HG03095 (cell line): ENCODE results near the gene RPS18.
"Not testable (repeated sequence)": the region's sequence is repeated elsewhere in the genome, so short reads cannot be mapped to it uniquely, and the experiment has no call there.

Experiments used
- ATAC-seq: cut with Tn5 transposase; IDR thresholded peaks from one replicate; pipeline ENCODE4 v1.9.1; 2021; ENCODE audit warnings: moderate library complexity; ENCODE audit not compliant: unreplicated experiment

The RPS18 gene

GRCh38 chr6:33272275-33273128 is 627 bp downstream of the RPS18 start:
- ATAC-seq = no peak

DNA sequence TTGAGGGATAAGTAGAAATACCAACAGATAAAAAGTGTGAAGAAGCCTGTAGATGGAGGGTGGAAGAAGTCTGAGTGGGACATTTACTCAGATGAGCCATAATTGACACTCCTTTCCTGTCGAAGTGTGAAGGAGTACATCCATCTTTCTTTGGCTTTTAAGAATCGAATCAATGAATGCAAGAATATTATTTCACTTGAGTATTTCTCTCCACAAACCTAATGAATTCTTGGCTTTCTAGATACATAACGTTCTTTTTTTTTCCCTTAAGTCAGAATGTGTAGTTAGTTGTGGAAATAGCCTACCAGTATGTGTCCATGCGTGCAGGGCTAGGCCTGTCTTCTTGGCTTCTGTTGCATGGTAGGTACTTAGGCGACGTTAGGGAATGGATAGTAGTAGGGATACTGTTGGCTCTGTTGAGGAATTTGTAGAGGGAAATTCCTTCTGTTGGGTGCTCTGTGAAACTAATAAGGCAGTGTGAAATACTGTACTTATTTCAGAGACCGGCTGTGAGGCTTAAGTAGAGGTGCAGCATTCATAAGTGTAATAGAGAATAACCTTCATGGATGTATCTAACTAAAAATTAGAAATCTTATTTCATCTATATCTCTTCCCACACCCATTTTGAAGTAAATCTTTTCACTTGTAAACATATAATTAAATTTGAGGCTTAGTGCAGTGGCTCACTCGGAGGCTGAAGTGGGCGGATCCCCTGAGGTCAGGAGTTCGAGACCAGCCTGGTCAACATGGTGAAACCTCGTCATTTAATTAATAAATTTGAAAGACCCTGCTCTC is 1.5 kb downstream of the RPS18 start:
- ATAC-seq = no peak

GRCh38 chr6:33273924-33274902 is 2.3 kb downstream of the RPS18 start:
- ATAC-seq = no peak

DNA sequence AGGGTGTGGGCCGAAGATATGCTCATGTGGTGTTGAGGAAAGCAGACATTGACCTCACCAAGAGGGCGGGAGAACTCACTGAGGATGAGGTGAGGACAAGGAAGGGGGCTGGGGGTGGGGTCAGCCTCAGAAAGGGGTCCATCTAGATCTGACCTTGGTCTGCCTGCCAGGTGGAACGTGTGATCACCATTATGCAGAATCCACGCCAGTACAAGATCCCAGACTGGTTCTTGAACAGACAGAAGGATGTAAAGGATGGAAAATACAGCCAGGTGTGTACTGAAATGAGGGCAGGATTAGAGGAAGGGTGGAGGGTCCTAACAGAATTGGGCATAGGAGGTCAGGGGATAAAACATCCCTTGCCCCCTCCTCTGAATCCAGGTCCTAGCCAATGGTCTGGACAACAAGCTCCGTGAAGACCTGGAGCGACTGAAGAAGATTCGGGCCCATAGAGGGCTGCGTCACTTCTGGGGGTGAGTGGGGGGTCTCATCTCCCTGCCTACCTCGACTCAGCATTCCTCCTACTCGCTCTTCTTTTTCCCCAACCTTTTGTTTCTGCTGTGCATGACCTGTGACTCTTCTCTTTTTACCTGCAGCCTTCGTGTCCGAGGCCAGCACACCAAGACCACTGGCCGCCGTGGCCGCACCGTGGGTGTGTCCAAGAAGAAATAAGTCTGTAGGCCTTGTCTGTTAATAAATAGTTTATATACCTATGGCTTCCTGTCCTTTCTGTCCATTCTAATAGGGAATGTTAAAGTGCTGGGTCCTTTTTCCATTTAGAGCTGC is 4.1 kb downstream of the RPS18 start:
- ATAC-seq = not testable (repeated sequence)

DNA sequence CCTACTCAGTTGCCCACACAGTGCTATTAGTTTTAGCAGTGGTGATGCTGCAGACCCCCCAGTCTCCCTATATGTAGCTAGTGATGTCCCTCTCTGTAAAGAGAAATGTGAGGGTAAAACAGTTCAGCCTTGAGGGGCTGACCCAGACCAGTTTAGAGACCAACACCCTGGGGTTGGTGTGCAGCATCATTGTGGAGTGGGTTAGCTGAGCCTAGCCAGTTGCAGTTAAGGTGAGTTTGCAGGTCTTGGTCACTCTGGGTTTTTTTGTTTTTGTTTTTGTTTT is 4.6 kb downstream of the RPS18 start:
- ATAC-seq = no peak

DNA sequence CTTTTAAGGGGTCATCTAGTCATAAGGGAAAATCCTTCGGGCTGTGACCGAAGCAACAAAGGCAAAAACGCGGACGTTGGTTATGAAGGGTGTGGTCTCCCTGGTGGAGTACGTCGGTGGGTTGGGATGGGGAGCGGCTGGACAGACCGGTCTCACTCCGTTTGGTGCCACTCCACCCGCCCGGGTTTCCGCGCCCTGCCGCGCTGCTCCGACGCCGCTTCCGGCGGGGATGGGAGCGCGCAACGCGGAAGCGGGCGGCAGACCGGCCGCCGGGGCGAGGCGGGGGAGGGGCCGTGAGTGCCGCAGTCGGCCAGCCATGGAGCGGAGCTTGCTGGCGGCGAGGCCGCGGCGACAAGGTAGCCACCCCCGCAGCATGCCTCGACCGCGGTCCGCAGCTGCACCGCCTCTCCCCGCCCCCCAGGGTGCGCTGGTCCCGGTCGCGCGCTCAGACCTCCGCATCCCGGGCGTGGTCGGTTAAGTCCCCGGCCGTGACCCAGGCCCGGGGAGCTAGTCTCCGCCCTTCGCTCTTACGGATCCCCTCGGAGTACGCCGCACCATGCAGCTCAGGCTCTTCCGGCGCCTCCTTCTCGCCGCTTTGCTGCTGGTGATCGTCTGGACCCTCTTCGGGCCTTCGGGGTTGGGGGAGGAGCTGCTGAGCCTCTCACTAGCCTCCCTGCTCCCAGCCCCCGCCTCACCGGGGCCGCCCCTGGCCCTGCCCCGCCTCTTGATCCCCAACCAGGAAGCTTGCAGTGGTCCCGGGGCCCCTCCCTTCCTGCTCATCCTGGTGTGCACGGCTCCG is 5.2 kb downstream of the RPS18 start, which contains the start of gene B3GALT4:
Gene B3GALT4 (plus strand): TSS at position 260 of the 799 bp plus-strand sequence. CDS start 297 bp downstream, at position 557.
- peak; percentile 49 for ATAC-seq

GRCh38 chr6:33277663-33278391 is 6.0 kb downstream of the RPS18 start:
- ATAC-seq = peak; percentile 17

GRCh38 chr6:33278392-33278741 is 6.5 kb downstream of the RPS18 start:
- no peak for ATAC-seq

GRCh38 chr6:33278810-33279209 is 6.9 kb downstream of the RPS18 start:
- ATAC-seq = no peak

DNA sequence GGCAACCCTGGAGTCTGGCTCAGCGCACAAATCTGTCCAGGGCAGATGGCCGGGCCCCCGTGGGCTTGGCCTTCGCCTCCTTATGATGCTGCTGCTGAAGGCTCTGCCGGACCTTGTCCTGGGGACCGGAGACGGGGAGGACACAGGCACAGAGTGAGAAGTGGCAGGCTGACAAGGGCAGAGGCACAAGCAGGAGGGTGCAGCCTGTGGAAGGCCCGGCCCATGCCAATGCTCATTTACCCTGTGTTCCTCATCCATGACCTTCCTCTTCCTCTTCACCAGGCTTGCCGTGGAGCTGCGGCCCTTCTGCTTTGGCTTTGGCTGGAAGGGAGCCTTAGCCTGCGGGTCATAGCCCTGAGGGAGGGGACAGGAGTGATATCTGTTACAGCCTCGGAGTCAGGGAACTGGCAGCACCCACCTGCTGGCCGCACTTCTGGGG is 7.4 kb downstream of the RPS18 start:
- no peak for ATAC-seq

- ATAC-seq = no peak
Measured at GRCh38 chr6:33279971-33280511, 8.2 kb downstream of the RPS18 start.

DNA sequence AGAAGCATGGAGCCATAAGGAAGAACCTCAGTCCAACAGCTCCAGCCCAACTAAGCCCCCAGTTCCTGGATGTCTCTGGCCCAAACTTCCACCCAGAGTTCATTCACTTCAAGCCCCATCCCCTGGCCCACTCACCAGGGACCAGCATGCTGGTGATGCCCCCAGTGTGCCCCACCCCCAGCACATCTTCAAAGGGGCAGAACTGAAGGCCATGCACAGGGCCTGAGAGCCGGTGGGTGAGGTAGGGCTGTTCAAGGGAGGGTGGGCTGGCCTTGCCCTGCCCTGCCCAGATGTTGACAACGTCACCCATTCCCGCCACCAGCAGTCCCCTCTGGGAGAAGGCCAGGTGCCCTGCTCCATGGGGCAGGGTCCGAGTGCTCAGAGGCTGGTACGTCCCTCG is 8.7 kb downstream of the RPS18 start:
- no peak for ATAC-seq

- not testable (repeated sequence) for ATAC-seq
Measured at GRCh38 chr6:33285214-33285613, 13.3 kb downstream of the RPS18 start.

- no peak for ATAC-seq
Measured at GRCh38 chr6:33286946-33287914, 15.4 kb downstream of the RPS18 start.

DNA sequence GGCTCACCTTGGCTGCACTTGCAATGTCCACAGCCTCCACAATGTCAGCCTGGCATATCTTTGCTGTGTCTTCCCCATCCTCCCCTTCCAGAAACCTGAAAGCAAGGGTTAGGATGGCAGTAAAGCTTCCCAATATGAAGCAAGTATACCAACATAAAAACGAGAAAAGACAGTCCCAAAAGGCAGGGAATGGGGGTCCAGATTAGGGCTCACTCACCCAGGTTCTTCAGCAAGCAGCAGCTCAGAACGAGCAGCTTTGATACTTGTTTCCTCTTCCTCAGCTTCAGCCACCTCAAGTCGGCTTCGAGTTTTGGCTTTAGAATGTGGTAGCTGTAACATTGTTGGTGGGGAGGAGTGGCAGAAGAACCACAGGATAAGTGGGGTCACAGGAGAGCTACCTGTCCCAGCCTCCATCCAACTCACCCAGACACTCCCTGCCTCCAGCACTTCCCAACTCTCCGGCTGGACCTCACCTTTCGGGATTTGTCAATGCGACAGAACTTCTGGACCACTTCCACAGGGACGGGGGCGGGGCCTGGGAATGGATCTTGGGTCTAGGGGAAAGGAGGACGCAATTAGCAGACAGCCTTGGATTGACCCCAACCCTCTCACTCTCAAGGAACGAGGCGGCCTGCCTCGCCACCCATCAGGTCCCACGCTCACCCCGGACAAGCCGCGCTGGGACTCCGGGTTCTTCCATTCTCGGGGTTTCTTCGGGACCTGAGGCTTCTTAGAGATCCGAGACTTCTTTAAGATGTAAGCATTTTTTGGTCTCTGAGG is 16.5 kb downstream of the RPS18 start:
- ATAC-seq = no peak

GRCh38 chr6:33288921-33289783 is 17.3 kb downstream of the RPS18 start, which contains the start of the genes PFDN6 and WDR46:
Gene PFDN6, plus strand, starts transcription at chr6:33289601. Its CDS starts 256 bp downstream, at chr6:33289857.
Gene WDR46, minus strand, starts transcription at chr6:33289239. Its CDS starts 69 bp downstream, at chr6:33289170.
- ATAC-seq = peak; percentile 71
